Loucy (cell line): Measurements from ENCODE around the gene NECTIN4.

Experiments used
- CTCF ChIP-seq: fragments of 200-600 bp; sonication (generic); conservative IDR thresholded peaks from 2 replicates; pipeline ENCODE4 v1.5.1; 2014; ENCODE audit warnings: mild to moderate bottlenecking, antibody characterized with exemption, low read length
- EZH2phosphoT487 ChIP-seq: fragments of 200-600 bp; IDR thresholded peaks from 2 replicates; pipeline ENCODE4 v1.6.1; 2018; ENCODE audit warnings: antibody characterized with exemption, mild to moderate bottlenecking, moderate library complexity, borderline replicate concordance

GRCh38 chr1:161089251-161089924 is at the start of gene NECTIN4:
- TF ChIP-seq CTCF (no peak), EZH2phosphoT487 (no peak)
